Heart right ventricle (tissue), 16 donors: ENCODE measurements around the gene BBLN. TPM values are rescaled to one million over a fixed set of nuclear protein-coding genes. Genes with fewer than 3 reads are reported as not detected.

Experiments used
- ATAC-seq, 8 donors: fragments of 200-7000 bp; cut with Tn5 transposase; one replicate each; pipeline ENCODE4 v1.9.1; 2020; ENCODE audit warnings: mild to moderate bottlenecking in 8 of 8, moderate library complexity in 8 of 8, moderate number of reproducible peaks in 1 of 8
- DNase-seq, 2 donors: peaks; one replicate each; pipeline ENCODE4 v3.0.0-alpha.2; 2020
- H3K27ac ChIP-seq, 10 donors: fragments of 200-600 bp; sonication (generic) in 2 of 10; one replicate each; pipeline versions ENCODE4 v1.5.0 to v1.8.0; 2020 to 2022; ENCODE audit warnings: mild to moderate bottlenecking in 3 of 10
- H3K27me3 ChIP-seq, 7 donors: fragments of 200-600 bp; one replicate each; pipeline ENCODE4 v1.8.0; 2021 to 2022; ENCODE audit warnings: mild to moderate bottlenecking in 2 of 7
- H3K36me3 ChIP-seq, 9 donors: fragments of 200-600 bp; sonication (generic) in 1 of 9; one replicate each; pipeline versions ENCODE4 v1.5.0 to v1.8.0; 2020 to 2022; ENCODE audit warnings: mild to moderate bottlenecking in 2 of 9
- H3K4me1 ChIP-seq, 9 donors: fragments of 200-600 bp; sonication (generic) in 1 of 9; one replicate each; pipeline versions ENCODE4 v1.5.0 to v1.8.0; 2020 to 2022; ENCODE audit warnings: mild to moderate bottlenecking in 4 of 9
- H3K4me3 ChIP-seq, 10 donors: fragments of 200-600 bp; sonication (generic) in 2 of 10; one replicate each; pipeline versions ENCODE4 v1.5.0 to v1.8.0; 2020 to 2022; ENCODE audit warnings: mild to moderate bottlenecking in 7 of 10, moderate library complexity in 2 of 10
- H3K9me3 ChIP-seq, 11 donors: fragments of 200-600 bp in 10 of 11; sonication (generic) in 2 of 11; one replicate each; pipeline versions ENCODE4 v1.5.0 to v1.8.0; 2013 to 2022; ENCODE audit warnings: mild to moderate bottlenecking in 2 of 11, control low read depth in 1 of 11, moderate library complexity in 1 of 11
- CTCF ChIP-seq, 9 donors: fragments of 200-600 bp; sonication (generic) in 2 of 9; IDR thresholded peaks; one replicate each; pipeline versions ENCODE4 v1.5.0 to v1.8.0; 2021 to 2022; ENCODE audit warnings: antibody characterized with exemption in 9 of 9, mild to moderate bottlenecking in 5 of 9, moderate library complexity in 1 of 9
- WGBS, 2 donors: extraction: QIAGEN DNeasy Blood & Tissue Kit; methylation state at CpG; one replicate each; pipeline ENCODE4 v1.1.7; 2013; ENCODE audit warnings: inconsistent platforms in 1 of 2; 5-methylcytosine and 5-hydroxymethylcytosine counted together
- intact Hi-C, 10 donors: fragments of 100-400 bp; cut with DNase I; formaldehyde crosslinking; loops; one replicate each; pipeline versions ENCODE4 v1.11.1 to v1.14.2; 2022
- polyA plus RNA-seq, 2 donors: library from polyadenylated mRNA; stranded (reverse); fragments of 200-250 nt; gene quantifications; one replicate each; pipeline ENCODE4 v1.2.3, GENCODE V29; 2013
- total RNA-seq, 10 donors: library from RNA; stranded (reverse); fragmentation: NEBNext Ultra II Directional in 3 of 10; extraction: Animal tissue kit (Norgen Biotek cat#: 25700) in 3 of 10; gene quantifications; one replicate each; pipeline versions ENCODE4 v1.2.1 to v1.2.4, GENCODE V29; 2021 to 2023
- donor health status: Arrhythmogenic right ventricular cardiomyopathy.
- donor health status: ischemic (EF 13 %, LVEDD 7.1; RV severe dilation, severe dysfunction).
- donor health status: healthy with polysubstance abuse.
- donor health status: DM: no; HTN: yes; CAD: no.
- donor health status: DM: no; HTN: no; CAD: no.
- donor health status: ischemic (EF 25% LVEDD 6.9; RV normal size, moderate dysfunction).
- donor health status: ischemic (EF 25% LVEDD 5.7; RV mildly dilated, moderate dysfunction).
- donor health status: healthy.
- donor health status: DM: yes; HTN: yes; CAD: no.
- donor health status: Ischemic cardiomyopathy.
- donor health status: ischemic (EF 35%, LVEDD 5.7; RV mildly dilated, moderate dysfunction).
- donor health status: nonischemic (EF 11% LVEDD 7.7; RV severe dilation, severe dysfunction).
- donor health status: DM: yes; HTN: yes; CAD: no.
- donor health status: PGD.
- donor health status: ischemic (EF 29% LVEDD 5.4; RV normal size, mild dysfunction).
- donor health status: nonischemic (EF 23%, LVEDD 6.1; RV moderate dilation, normal function).

Gene BBLN
- total and polyA plus RNA-seq, 12 donors: 29.5 to 159 (median 38.6) TPM

- H3K4me3 ChIP-seq: no peak overlapping the region
- H3K27me3 ChIP-seq: no peaks in the 10 kb centered on the region
- H3K4me1 ChIP-seq: peaks cover 9 to 44% (median 24%) of the 10 kb centered on the region in 9 donors
- ATAC-seq (no peak), DNase-seq (peak in 1 of 2 donors; percentile 3)
- no peak overlapping the region for H3K27ac ChIP-seq
- 84 to 85% methylated on average over 8 of the region's 8 CpGs for WGBS, 2 donors
- H3K36me3 ChIP-seq: no peaks in the 10 kb centered on the region
- intact Hi-C loops: no loop called here
- no peak for TF ChIP-seq CTCF (IDR thresholded peaks at IDR 0.05)
- H3K9me3 ChIP-seq: no peaks in the 10 kb centered on the region
Measured at GRCh38 chr9:128145536-128145935, 14.5 kb upstream of the BBLN start.

- H3K4me1 ChIP-seq: peaks cover 9 to 48% (median 24%) of the 10 kb centered on the region in 9 donors
- no peaks in the 10 kb centered on the region for H3K27me3 ChIP-seq
- intact Hi-C loops: no loop called here
- ATAC-seq (no peak), DNase-seq (peak in 1 of 2 donors; percentile 8)
- WGBS, 2 donors: 82 to 83% methylated on average over 13 of the region's 13 CpGs
- no peaks in the 10 kb centered on the region for H3K9me3 ChIP-seq
- no peaks in the 10 kb centered on the region for H3K36me3 ChIP-seq
- no peak overlapping the region for H3K27ac ChIP-seq
- no peak for TF ChIP-seq CTCF (IDR thresholded peaks at IDR 0.05)
- H3K4me3 ChIP-seq: no peak overlapping the region
Measured at GRCh38 chr9:128145951-128146351, 14.1 kb upstream of the BBLN start.

GRCh38 chr9:128146591-128147120, 13.4 kb upstream of the BBLN start:
- TF ChIP-seq CTCF (IDR thresholded peaks at IDR 0.05): no peak
- Histone ChIP-seq H3K27ac (no peak overlapping the region), H3K4me3 (no peak overlapping the region), H3K36me3 (no peaks in the 10 kb centered on the region), H3K27me3 (no peaks in the 10 kb centered on the region), H3K9me3 (no peaks in the 10 kb centered on the region), H3K4me1 (peaks cover 9 to 49% (median 24%) of the 10 kb centered on the region in 9 donors)
- no peak for ATAC-seq
- DNase-seq: no peak
- intact Hi-C loops: no loop called here
- WGBS, 2 donors: 95% methylated on average over 8 of the region's 8 CpGs

GRCh38 chr9:128148509-128149000, 11.5 kb upstream of the BBLN start:
- ATAC-seq (no peak), DNase-seq (peak in 1 of 2 donors; percentile 2)
- WGBS, 2 donors: 87 to 89% methylated on average over 5 of the region's 5 CpGs
- no peak overlapping the region for H3K27ac ChIP-seq
- peaks cover 8 to 33% (median 17%) of the 10 kb centered on the region in 9 donors for H3K4me1 ChIP-seq
- H3K9me3 ChIP-seq: no peaks in the 10 kb centered on the region
- intact Hi-C loops: no loop called here
- H3K4me3 ChIP-seq: no peak overlapping the region
- H3K27me3 ChIP-seq: no peaks in the 10 kb centered on the region
- no peak for TF ChIP-seq CTCF (IDR thresholded peaks at IDR 0.05)
- H3K36me3 ChIP-seq: no peaks in the 10 kb centered on the region
